ENCODE measurements around the gene ZNF219.

- TF ChIP-seq CTCF (IDR thresholded peaks at IDR 0.05; ENCODE audit: borderline replicate concordance, extremely low read depth, low read length, poor library complexity, severe bottlenecking) = no peak
- no peak for TF ChIP-seq EZH2 (IDR thresholded peaks at IDR 0.05; ENCODE audit: borderline replicate concordance, low read depth, low read length, severe bottlenecking)
Observed at GRCh38 chr14:21081521-21082142, 16.8 kb downstream of the ZNF219 start.
